HG03159 (cell line): Measurements from ENCODE around the gene KPTN.

Experiments used
- ATAC-seq: cut with Tn5 transposase; IDR thresholded peaks from one replicate; pipeline ENCODE4 v1.9.1; 2021; ENCODE audit warnings: mild to moderate bottlenecking, moderate library complexity; ENCODE audit not compliant: unreplicated experiment

The KPTN gene

GRCh38 chr19:47509170-47509847 is 25.3 kb upstream of the KPTN start:
- ATAC-seq = no peak

- no peak for ATAC-seq
These were observed 24.7 kb upstream of the KPTN start for GRCh38 chr19:47508721-47509120.

GRCh38 chr19:47507924-47508553 is 24.0 kb upstream of the KPTN start:
- no peak for ATAC-seq

- ATAC-seq = no peak
These were observed 23.0 kb upstream of the KPTN start for GRCh38 chr19:47507012-47507411.

- no peak for ATAC-seq
These were observed 22.4 kb upstream of the KPTN start for GRCh38 chr19:47506459-47506858.

GRCh38 chr19:47505506-47505905 is 21.5 kb upstream of the KPTN start:
- no peak for ATAC-seq

DNA sequence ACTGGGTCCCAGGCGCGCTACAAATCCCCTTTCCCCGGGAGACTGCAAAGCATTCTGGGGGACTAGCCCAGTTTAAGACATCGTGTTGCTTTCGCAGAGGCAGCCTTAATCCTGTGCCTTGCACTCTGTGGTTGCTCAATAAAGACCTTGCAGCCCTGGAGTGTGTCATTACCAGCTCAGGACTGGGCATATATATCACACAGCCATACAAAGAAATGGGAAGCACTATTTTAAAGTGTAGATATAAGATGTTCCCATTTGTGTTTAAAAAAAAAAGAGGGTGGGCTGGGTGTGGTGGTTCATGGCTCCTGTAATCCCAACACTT is 19.8 kb upstream of the KPTN start:
- no peak for ATAC-seq

DNA sequence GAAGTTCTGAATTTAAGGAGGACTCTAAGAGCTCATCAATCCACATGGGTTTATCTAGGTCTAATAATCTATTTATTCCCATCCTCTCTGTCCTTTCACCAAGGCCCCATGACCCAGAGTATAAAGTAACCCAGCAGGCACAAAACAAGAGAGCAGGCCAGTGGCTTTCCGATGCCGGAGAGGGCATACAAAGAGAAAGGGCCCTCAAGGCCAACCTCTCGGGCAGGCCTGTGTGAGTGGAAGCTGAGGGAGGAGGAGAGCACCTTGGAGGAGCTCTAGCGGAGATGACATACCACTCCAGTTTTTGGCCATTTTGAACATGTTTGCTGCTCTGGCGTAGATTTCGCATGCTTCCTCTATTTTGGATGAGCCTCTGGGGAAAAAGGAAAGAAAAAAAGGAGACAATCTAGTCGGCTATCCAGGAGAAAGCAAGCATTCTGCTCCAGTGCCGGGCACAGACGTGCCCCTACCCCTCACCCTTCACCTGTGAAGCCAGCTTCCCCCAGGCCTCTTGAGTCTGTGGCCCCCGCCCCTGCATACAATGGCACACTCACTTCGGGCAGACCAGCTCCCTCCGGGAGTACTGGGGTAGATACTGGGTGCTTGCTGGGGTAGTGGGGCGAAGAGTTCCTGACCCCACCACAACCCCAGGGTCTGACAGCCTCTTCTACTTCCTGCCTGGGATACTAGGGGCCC is 19.3 kb upstream of the KPTN start:
- no peak for ATAC-seq

- no peak for ATAC-seq
These were observed 16.1 kb upstream of the KPTN start for GRCh38 chr19:47499863-47500830.

DNA sequence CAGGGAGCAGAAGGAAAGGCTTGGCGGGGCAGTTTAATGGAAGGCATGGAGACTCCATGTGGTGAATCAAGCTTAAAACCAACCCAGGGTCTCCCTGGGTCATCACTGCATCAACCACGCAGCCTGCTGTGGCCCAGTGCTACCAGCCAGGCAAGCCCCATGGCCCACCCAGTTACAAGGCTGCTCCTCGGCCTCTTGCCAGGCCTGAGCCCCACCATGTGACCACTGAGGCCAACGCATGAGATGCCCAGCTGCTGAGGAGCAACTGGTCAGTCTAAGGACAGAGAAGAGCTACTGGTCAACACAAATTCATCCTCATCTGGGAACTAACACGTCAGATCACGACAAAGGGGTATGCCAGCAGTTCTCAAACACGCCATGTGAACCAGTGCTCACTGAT is 15.4 kb upstream of the KPTN start:
- no peak for ATAC-seq

DNA sequence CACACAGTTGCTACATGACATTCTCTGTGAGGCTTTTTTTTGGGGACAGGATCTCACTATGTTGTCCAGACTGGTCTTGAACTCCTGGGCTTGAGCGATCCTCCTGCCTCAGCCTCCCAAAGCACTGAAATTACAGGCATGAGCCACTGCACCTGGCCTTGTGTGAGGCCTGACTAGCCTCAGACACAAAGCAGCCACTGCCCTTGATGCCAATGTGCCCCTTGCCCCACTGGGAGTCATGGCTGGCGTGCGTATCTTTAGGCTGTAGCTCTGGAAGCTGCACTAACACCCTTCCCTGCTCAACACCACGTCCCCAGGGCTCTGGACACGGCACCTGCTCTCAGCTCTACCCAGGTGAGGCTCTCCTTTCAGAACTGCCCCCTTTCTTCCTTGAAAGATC is 14.5 kb upstream of the KPTN start:
- ATAC-seq = no peak

GRCh38 chr19:47497821-47498520 is 14.0 kb upstream of the KPTN start:
- no peak for ATAC-seq

GRCh38 chr19:47497050-47497766 is 13.2 kb upstream of the KPTN start:
- no peak for ATAC-seq

DNA sequence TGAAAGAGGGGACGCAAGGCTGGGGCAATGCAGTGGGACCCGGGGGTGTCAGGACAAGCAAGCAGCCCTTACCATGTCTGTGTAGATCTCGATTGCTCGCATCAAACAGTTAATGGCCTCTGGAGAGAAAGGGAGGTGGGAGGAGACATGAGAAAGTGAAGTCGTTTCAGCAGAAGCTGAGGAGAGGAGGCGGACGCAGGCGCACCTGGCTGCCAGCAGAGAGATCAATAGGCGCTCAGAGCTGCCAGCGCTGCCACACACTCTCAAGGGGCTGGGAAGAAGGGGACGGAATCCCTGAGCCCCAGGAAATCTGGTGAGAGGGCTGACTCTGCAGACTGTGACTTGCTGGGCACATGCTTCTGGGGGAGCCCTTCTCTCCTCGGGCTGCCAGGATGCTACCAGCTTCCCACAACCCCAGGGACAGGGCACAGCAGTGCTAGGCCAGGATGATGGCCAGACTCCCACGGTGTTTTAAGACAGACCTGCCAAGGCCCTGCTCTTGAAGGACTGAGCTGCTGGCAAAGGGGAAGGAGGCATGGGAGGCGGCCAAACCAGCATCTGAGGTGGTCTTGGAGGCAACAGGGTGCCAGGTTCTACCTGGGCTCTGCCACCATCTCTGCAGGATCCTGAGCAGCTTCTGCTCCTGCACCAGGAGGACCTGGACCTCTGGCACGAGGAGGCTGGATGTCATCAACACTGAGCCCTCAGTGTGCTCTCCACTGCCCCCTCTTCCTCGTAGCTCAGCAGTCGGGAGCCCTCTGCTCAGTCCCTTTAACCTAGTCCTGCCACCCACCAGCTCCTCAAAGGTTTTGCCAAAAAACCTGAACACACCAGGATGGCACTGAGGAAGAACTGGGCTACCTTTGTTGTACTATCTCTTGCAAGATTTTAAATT is 11.7 kb upstream of the KPTN start:
- no peak for ATAC-seq

- ATAC-seq = no peak
These were observed 10.7 kb upstream of the KPTN start for GRCh38 chr19:47494729-47495128.

GRCh38 chr19:47494211-47494547 is 10.2 kb upstream of the KPTN start:
- no peak for ATAC-seq

DNA sequence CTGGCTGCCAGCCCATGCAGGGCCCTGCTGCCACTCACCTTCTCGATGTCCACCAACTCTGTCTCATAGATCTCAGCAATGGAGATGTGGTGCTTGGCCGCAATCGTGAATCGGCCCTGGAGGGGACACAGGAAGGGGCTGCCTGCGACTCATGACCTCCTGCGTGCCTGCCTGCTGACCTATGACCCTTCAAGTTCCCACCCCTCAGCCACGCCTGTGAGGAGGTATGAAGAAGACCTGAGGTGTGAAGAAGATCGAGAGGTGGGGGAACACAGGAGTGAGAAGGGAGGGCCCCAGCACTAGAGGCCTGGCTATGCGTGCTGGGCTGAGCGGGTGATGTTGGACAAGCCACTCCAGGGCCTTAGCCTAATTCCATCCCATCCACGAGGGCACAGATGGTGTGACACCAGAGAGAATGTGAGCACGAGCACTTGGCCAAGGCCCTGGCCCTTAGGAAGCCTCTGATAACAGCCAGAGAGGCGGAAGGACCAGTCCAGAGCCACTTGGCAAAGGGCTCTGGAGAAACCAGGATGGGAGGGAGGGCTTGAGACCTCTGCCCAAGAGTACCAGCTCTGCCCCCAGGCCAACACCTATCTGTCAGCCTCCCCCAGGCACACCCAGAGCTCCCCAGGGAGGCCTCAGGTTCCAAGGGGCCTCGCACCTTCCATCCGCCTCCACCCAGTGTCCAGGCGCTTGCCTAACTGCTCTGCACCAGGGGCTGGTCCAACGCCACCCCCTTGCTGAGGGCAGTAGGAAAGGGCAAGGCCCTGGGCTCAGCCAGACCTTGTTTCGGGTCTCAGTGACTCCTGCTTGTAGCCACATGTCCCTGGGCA is 9.6 kb upstream of the KPTN start:
- no peak for ATAC-seq
